GM12892 (cell line): Measurements from ENCODE around the gene MANEAL.

ENCODE experiments used
- DNase-seq: peaks from one replicate; pipeline ENCODE4 v3.0.0; 2011; ENCODE audit not compliant: insufficient read length
- FAIRE-seq: peaks from 2 replicates; lab custom pipeline; 2011; peaks lifted over from hg19 to GRCh38; lab: Jason Lieb, UNC
- POLR2A ChIP-seq: IDR thresholded peaks from 2 replicates; pipeline ENCODE4 v1.6.1; 2011; ENCODE audit warnings: low read depth, low read length, control low read depth
- POLR2AphosphoS5 ChIP-seq: IDR thresholded peaks from 2 replicates; pipeline ENCODE4 v1.6.1; 2011; ENCODE audit warnings: low read depth, low read length, control low read depth
- TAF1 ChIP-seq: IDR thresholded peaks from 2 replicates; pipeline ENCODE4 v1.6.1; 2011; ENCODE audit warnings: low read depth, mild to moderate bottlenecking, control low read depth, low read length, borderline replicate concordance

The MANEAL gene

DNA sequence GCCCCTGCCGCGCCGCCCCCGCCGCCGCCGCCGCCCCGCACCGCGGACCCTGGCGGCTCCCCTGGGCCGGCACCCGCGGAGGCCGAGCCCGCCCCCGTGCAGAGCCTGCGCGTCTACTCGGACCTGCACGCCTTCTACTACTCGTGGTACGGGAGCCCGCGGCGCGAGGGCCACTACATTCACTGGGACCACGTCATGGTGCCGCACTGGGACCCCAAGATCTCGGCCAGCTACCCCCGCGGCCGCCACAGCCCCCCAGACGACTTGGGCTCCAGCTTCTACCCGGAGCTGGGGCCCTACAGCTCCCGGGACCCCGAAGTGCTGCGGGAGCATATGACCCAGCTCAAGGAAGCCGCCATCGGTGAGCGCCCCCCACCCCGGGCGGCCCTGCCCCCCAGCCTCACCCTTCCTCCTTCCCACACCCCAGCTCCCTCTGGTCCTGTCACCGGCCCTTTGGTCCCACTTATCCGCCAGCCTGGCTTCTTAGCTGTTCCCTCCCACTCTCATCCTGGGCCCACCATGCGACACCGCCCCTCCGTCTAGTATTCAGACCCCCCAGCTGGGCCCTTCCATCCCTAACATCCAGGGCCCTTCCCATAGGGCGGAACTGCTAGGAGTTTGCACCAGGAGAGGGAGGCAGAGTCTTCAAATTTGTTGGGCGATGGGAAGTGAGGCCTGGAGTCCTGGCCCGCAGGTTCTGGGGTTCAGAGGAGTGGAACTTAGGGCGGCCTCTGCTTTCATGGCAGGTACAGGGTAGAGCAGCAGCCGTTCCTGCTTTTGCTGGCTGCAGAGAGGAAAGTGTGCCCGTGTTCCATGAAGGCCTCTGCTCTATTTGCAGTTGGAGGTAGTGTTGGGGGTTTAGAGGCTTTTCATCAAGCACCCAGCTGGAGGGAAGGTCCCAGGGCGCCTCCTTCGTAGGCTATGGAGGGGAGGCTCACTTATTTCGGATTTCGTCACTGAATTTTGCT, 1.0 kb downstream of the MANEAL start:
- TF ChIP-seq POLR2A (no peak), POLR2AphosphoS5 (no peak), TAF1 (no peak)
- DNase-seq: no peak
- no peak for FAIRE-seq

DNA sequence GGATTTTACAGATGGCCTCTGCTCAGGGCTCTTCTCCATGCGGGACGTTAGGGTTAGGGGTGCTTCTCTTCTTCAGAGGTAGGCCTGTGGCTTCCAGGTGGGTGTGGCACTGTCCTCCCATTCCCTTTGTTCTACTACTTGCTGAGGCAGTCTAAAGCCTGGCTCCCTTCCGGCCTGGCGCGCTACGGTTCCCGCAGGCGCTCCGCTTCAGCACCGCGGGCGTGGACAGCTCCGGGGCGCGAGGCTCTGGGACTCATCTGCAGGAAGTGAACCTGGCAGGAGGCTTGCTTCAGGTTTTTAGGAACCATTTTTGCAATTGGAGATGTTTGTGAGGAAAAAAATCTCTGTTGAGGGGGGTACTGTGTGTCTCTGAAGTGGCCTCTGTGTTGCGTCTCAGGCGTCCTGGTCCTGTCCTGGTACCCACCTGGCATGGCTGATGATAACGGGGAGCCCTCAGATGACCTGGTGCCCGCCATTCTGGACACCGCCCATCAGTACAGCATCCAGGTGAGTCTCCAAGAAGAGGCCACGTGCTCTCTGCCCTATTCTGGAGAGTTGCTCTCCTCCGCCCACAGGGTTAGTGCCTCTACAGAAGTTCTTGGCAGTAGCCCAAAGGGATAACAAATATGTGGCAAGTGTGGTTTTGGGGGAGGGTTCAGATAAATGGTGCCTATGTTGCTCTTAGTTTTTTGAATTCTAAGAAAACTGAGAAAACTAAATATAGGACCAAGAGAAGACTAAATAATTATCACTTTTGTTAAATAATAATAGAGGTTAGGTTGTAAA, 1.9 kb downstream of the MANEAL start:
- no peak for TF ChIP-seq POLR2A
- no peak for TF ChIP-seq POLR2AphosphoS5
- no peak for TF ChIP-seq TAF1
- FAIRE-seq: no peak
- no peak for DNase-seq

DNA sequence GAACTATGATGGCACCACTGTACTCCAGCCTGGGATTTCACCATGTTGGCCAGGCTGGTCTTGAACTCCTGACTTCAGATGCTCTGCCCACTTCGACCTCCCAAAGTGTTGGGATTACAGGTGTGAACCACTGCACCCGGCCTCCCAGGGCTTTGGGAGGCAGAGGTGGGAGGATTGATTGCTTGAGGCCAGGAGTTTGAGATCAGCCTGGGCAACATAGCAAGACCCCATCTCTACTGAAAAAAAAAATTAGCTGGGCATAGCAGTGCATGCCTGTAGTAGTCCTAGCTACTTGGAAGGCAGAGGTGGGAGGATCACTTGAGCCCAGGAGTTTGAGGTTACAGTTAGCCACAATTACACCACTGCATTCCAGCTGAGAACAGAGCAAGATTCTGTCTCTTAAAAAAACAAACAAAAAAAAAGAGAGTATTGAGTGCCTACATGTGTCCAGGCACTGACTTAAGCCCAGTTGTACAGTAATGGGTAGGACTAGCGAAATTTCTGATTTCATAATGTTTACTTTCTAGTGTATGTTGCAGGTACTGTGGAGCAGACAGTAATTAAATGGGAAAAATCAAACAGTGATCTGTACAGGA, 4.2 kb downstream of the MANEAL start:
- TF ChIP-seq TAF1: no peak
- no peak for TF ChIP-seq POLR2A
- TF ChIP-seq POLR2AphosphoS5: no peak
- FAIRE-seq: no peak
- DNase-seq: no peak

DNA sequence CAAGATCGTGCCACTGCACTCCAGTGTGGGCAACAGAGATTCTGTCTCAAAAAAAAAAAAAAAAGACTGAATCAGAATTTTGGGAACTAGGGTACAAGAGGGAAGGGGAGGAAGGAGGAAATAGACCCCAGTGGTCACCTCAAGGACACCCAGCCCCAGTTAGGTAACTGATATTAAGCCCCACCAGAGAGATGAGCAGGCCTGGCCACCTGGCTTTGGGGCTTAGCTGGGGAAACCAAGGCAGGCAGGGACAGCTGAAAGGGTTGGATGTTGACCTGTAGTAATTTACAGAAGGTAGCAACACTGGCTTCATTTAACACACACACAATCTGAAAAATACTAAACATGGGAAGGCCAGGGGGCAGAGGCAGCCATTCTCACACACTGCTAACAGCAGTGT, 8.8 kb downstream of the MANEAL start:
- DNase-seq (no peak), FAIRE-seq (no peak)
- peak; percentile 18; the same call in 1 of the 2 replicates for TF ChIP-seq POLR2AphosphoS5
- no peak for TF ChIP-seq TAF1

DNA sequence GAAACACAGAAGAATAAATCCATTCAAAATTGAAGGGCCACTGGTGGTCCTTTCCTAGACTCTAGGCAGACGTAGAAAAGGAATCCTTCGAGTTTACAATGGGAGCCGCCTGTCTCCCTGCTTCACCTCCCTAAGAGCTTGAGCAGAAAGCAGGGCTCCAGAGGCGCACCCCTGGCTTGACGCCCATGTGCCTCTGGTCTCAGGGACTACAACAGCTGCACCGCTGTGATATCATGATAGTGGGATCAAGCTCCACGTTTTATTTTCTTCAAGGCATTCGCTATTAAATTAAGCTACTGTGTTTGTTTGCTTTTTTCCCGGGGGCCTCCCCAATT, 13.5 kb downstream of the MANEAL start:
- TF ChIP-seq TAF1 (no peak), POLR2AphosphoS5 (0 out of 2 replicates have a peak, but pooled peaks have one; percentile 28), POLR2A (no peak)
- DNase-seq: no peak
- FAIRE-seq: no peak

DNA sequence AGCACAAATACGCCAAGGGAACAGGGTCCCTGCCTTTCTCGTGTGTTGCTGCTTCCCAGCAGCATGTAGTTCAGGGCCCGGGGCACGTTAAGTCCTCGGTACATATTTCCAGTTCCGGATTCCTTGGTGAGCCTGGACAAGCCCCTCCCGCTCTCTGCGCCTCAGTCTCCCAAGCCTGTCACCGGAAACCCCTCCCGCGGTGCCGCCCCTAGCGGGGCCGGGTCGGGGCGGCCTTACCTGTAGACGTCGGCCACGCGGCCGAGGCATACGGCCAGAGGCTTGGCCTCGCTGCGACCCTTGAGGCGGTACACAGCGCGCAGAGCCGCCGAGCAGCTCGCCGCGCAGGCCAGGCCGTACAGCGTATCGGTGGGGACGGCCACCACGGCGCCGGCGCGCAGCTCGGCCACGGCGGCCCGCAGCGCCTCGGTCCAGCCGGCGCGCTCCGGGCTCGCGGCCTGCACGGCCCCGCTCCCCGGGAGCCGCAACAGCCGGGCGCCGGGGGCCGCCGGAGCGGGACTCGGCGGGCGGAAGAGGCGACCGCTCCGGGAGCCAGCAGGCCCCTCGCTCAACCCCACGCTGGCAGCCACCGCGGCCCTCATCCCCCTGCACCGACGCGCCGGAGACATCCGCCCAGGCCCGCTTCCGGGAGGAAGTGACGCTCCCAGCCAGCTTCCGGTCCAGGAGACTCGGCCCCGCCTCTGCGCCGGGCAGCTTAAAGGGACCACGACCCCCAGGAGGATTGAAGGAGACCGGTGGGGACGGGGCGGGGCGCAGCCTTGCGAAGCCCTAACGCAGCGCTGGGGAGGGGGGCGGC, 14.1 kb downstream of the MANEAL start, which contains the start of the genes C1orf122 and YRDC:
TSS of gene C1orf122 (plus strand) at position 236 of the 814 bp plus-strand sequence. CDS start 615 bp downstream, outside the sequence.
TSS of gene YRDC (minus strand) at position 654 of the 814 bp plus-strand sequence. CDS start at position 626, 28 bp downstream.
- TF ChIP-seq POLR2AphosphoS5 (peak; percentile 81), POLR2A (peak; percentile 88; the same call in 1 of the 2 replicates), TAF1 (peak; percentile 69)
- DNase-seq (peak; percentile 99), FAIRE-seq (peak; percentile 91)

DNA sequence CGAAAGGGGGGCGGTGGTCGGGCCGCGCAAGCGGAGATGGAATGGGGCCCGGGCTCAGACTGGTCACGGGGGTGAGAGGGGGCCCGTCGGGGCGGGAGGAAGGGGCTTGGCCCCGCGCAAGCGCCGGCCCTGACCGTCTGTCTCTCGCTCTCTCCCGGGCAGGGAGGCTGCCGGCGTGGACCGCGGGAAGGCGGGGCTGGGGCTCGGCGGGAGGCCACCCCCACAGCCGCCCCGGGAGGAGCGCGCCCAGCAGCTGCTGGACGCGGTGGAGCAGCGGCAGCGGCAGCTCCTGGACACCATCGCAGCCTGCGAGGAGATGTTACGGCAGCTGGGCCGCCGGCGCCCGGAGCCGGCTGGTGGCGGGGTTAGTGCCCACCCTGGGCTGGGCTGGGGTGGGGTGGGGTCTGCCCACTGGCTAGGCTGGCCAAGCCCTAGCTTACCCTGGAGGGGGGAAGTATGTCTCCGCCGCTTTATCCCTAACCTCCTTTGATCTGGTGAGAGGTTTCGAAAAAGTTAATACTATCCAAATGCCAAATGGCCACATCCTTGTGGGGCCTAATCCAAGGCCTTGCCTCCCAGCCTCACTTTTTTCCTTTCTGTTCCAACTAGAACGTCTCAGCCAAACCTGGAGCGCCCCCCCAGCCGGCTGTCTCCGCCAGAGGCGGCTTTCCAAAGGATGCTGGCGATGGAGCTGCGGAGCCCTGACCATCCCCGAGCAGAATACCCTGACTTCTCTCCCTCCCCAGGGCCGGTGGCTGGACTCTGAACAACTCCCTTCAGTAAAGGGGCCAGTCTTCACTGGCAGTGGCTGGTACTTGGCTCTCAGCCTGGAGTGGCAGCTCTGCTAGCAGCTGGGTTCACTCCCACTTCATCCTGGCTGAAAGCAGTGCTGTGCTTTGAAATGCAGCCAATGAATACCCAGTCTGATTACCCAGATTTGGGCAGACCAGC, 15.0 kb downstream of the MANEAL start:
- FAIRE-seq (peak; percentile 74), DNase-seq (peak; percentile 69)

DNA sequence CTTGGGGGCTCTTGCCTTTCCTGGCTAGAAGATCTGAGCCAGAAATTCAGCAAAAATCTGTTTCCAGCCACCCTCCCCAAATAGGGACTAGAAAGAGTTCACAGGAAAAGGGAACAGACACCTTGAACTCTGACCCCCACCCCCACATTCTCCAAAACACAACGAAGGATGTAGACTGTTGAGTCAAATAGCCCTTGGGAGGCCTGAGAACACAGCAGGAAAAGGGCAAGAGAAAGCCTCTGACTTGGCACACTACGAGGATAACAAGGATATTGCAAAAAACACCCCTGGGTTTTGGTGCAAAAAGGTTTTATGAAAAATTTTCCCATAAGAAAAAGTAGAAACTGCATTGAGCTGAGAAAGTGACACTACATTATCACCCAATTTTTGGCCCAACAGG, 16.3 kb downstream of the MANEAL start:
- no peak for FAIRE-seq
- no peak for TF ChIP-seq POLR2AphosphoS5
- no peak for TF ChIP-seq TAF1
- TF ChIP-seq POLR2A: no peak

More for the DNA sequence above, 15.0 kb downstream of the MANEAL start:
- TF ChIP-seq TAF1 (no peak), POLR2AphosphoS5 (no peak), POLR2A (no peak)

DNA sequence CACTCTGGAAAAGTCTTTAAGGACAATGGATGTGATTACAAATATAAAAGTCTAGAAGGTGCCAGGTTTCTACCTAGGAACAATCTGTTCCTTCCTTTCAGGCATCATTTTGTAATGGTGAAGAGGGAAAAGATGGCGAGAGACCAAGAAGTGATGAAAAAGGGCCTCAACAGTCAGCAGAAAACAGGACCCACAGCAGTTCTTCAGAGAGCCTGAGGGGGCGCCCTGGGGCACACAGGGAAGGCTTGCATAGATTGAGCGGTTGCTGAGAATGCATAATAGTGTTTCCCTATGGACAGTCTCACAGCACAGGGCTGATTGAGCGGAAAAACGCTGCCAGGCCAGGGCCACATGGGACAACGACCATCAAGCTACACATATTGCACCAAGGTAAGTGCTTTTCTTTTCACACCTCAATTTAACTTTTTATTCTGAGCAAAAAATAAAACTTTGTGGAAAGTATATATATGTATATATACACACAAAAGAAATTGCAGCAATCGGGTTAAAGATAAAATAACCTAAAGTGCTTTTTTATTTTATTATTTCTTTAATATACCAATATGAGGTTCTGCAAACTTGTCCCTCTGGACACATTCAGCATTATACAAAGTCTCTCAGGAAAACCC, 17.5 kb downstream of the MANEAL start:
- DNase-seq (no peak), FAIRE-seq (peak; percentile 81)
- no peak for TF ChIP-seq POLR2A
- TF ChIP-seq TAF1: no peak
- TF ChIP-seq POLR2AphosphoS5: no peak

More for the DNA sequence above, 16.3 kb downstream of the MANEAL start:
- DNase-seq: no peak
